SK-N-SH (cell line): Measurements from ENCODE around the gene FDXACB1. TPM values are rescaled to one million over a fixed set of nuclear protein-coding genes. Genes with fewer than 3 reads are reported as not detected.

ENCODE experiments used
- CTCF ChIA-PET: fragments of 300-600, 350-600 bp; formaldehyde crosslinking; extraction: SDS; loops from one replicate; lab custom pipeline; 2021; lab: Yijun Ruan, JAX
- POLR2A ChIA-PET: fragments of 350-600 bp; sonication (Branson Sonifier 250); formaldehyde crosslinking; extraction: SDS; loops from one replicate; lab custom pipeline; 2020; ENCODE audit warnings: antibody characterized with exemption, inconsistent platforms; lab: Yijun Ruan, JAX
- DNase-seq: peaks from one replicate; pipeline ENCODE4 v3.0.0; 2012
- H2AFZ ChIP-seq: fragments of 200-600 bp; sonication (generic); 2 replicates; pipeline ENCODE4 v1.8.1; 2016; ENCODE audit warnings: antibody characterized with exemption, mild to moderate bottlenecking, low read depth
- H3F3A ChIP-seq: fragments of 200-600 bp; sonication (generic); replicated peaks from 2 replicates; pipeline ENCODE3; 2016; ENCODE audit warnings: antibody characterized with exemption, mild to moderate bottlenecking; ENCODE audit not compliant: insufficient read depth
- H3K27ac ChIP-seq, 2 experiments: fragments of 200-500 bp in 1 of 2; fragments of 200-600 bp in 1 of 2; sonication (Bioruptor generic) in 1 of 2; sonication (generic), shearing (Covaris generic) in 1 of 2; 2 replicates each; pipeline versions ENCODE4 v1.5.1 to v1.6.1; 2014 to 2016; ENCODE audit warnings: low read depth in 2 of 2, inconsistent platforms in 1 of 2, low read length in 1 of 2, mild to moderate bottlenecking in 1 of 2, mixed read lengths in 1 of 2
- H3K27me3 ChIP-seq: fragments of 200-600 bp; sonication (generic), shearing (Covaris generic); 2 replicates; pipeline ENCODE4 v1.6.1; 2016; ENCODE audit warnings: mixed run types; ENCODE audit not compliant: insufficient read depth
- H3K36me3 ChIP-seq, 2 experiments: fragments of 200-500 bp in 1 of 2; fragments of 200-600 bp in 1 of 2; sonication (Bioruptor generic) in 1 of 2; sonication (generic) in 1 of 2; replicated peaks in 1 of 2; 2 replicates each; pipeline versions ENCODE3 to v1.5.1; 2014 to 2016; ENCODE audit warnings: low read length in 1 of 2, mild to moderate bottlenecking in 1 of 2; ENCODE audit not compliant: insufficient read depth in 2 of 2, control insufficient read depth in 1 of 2
- H3K4me1 ChIP-seq, 2 experiments: fragments of 200-500 bp in 1 of 2; fragments of 200-600 bp in 1 of 2; sonication (Bioruptor generic) in 1 of 2; sonication (generic), shearing (Covaris generic) in 1 of 2; 2 replicates each; pipeline versions ENCODE4 v1.5.1 to v1.6.1; 2014 to 2016; ENCODE audit warnings: low read depth in 1 of 2, low read length in 1 of 2, mixed run types in 1 of 2; ENCODE audit not compliant: insufficient read depth in 2 of 2, control insufficient read depth in 1 of 2
- H3K4me2 ChIP-seq: fragments of 200-600 bp; sonication (generic), shearing (Covaris generic); 2 replicates; pipeline ENCODE4 v1.6.1; 2017; ENCODE audit warnings: mixed run types
- H3K4me3 ChIP-seq, 2 experiments: fragments of 200-500 bp in 1 of 2; fragments of 200-600 bp in 1 of 2; sonication (Bioruptor generic) in 1 of 2; sonication (generic), shearing (Covaris generic) in 1 of 2; 2 replicates each; pipeline versions ENCODE4 v1.5.1 to v1.8.1; 2014 to 2016; ENCODE audit warnings: low read depth in 2 of 2, inconsistent platforms in 1 of 2, low read length in 1 of 2, mild to moderate bottlenecking in 1 of 2, mixed read lengths in 1 of 2, moderate library complexity in 1 of 2
- H3K79me2 ChIP-seq: fragments of 200-600 bp; sonication (generic); 2 replicates; pipeline ENCODE4 v1.8.1; 2017; ENCODE audit warnings: mild to moderate bottlenecking; ENCODE audit not compliant: insufficient read depth
- H3K9ac ChIP-seq: fragments of 200-600 bp; sonication (generic); 2 replicates; pipeline ENCODE4 v1.6.1; 2017; ENCODE audit warnings: mixed run types
- H3K9me2 ChIP-seq: fragments of 200-600 bp; sonication (generic); 2 replicates; pipeline ENCODE4 v1.6.1; 2017; ENCODE audit warnings: mixed run types
- H3K9me3 ChIP-seq: fragments of 200-600 bp; sonication (generic); 2 replicates; pipeline ENCODE4 v1.6.1; 2017; ENCODE audit warnings: mixed run types, mild to moderate bottlenecking, moderate library complexity
- H4K20me1 ChIP-seq: fragments of 200-600 bp; sonication (generic); 2 replicates; pipeline ENCODE4 v1.6.1; 2017; ENCODE audit warnings: mild to moderate bottlenecking, mixed run types; ENCODE audit not compliant: insufficient read depth
- CHD2 ChIP-seq: fragments of 150-350 bp; IDR thresholded peaks from 2 replicates; pipeline ENCODE4 v1.6.1; 2018; ENCODE audit warnings: low read length; ENCODE audit not compliant: partially characterized antibody
- ELF1 ChIP-seq: IDR thresholded peaks from 2 replicates; pipeline ENCODE4 v1.4.0; 2012
- EP300 ChIP-seq, 2 experiments: IDR thresholded peaks; 2 replicates each; pipeline versions ENCODE4 v1.4.0 to v1.6.1; 2012; ENCODE audit warnings: borderline replicate concordance in 1 of 2, low read depth in 1 of 2, low read length in 1 of 2
- FOXJ3 ChIP-seq: sonication (generic); formaldehyde crosslinking; IDR thresholded peaks from 2 replicates; pipeline ENCODE4 v1.5.1; 2020; ENCODE audit warnings: mild to moderate bottlenecking, missing genetic modification reagents
- FOXM1 ChIP-seq: IDR thresholded peaks from 2 replicates; pipeline ENCODE4 v1.4.0; 2012; ENCODE audit warnings: low read depth, mild to moderate bottlenecking
- GABPA ChIP-seq: IDR thresholded peaks from 2 replicates; pipeline ENCODE4 v1.4.0; 2012; ENCODE audit warnings: low read depth, mild to moderate bottlenecking
- GATA2 ChIP-seq: sonication (generic); formaldehyde crosslinking; IDR thresholded peaks from 2 replicates; pipeline ENCODE4 v1.5.0; 2020; ENCODE audit warnings: mild to moderate bottlenecking, missing genetic modification reagents
- JUND ChIP-seq: IDR thresholded peaks from 2 replicates; pipeline ENCODE4 v1.4.0; 2012
- MEF2A ChIP-seq: IDR thresholded peaks from 2 replicates; pipeline ENCODE4 v1.4.0; 2012; ENCODE audit warnings: low read depth, borderline replicate concordance
- MXI1 ChIP-seq: IDR thresholded peaks from 2 replicates; pipeline ENCODE4 v1.6.1; 2012; ENCODE audit warnings: mild to moderate bottlenecking, low read depth, low read length, improper control_type of control experiment
- NFIC ChIP-seq: IDR thresholded peaks from 2 replicates; pipeline ENCODE4 v1.4.0; 2012; ENCODE audit warnings: borderline replicate concordance
- POLR2AphosphoS5 ChIP-seq: IDR thresholded peaks from 2 replicates; pipeline ENCODE4 v1.6.1; 2012; ENCODE audit warnings: low read depth, low read length
- RCOR1 ChIP-seq: fragments of 150-350 bp; IDR thresholded peaks from 2 replicates; pipeline ENCODE4 v1.6.1; 2017; ENCODE audit warnings: antibody characterized with exemption, low read length
- SIN3A ChIP-seq: IDR thresholded peaks from 2 replicates; pipeline ENCODE4 v1.6.1; 2012; ENCODE audit warnings: low read depth, mild to moderate bottlenecking, low read length, moderate library complexity, borderline replicate concordance
- TEAD4 ChIP-seq: IDR thresholded peaks from 2 replicates; pipeline ENCODE4 v1.4.0; 2012; ENCODE audit warnings: mild to moderate bottlenecking, borderline replicate concordance; ENCODE audit not compliant: insufficient read depth
- YY1 ChIP-seq: IDR thresholded peaks from 2 replicates; pipeline ENCODE4 v1.4.0; 2012; ENCODE audit warnings: low read depth, mild to moderate bottlenecking
- WGBS: methylation state at CpG from one replicate; pipeline ENCODE4 v1.1.6; 2017; ENCODE audit warnings: low lambda C conversion rate; 5-methylcytosine and 5-hydroxymethylcytosine counted together
- polyA plus RNA-seq, 3 experiments: library from polyadenylated mRNA; depleted of rRNA; stranded (reverse); fragments of >200 nt; gene quantifications; 2 replicates each; pipeline ENCODE4 v1.2.3, GENCODE V29; 2012
- TF ChIP-seq, protein P1 (sequence below): fragments of 150-350 bp; IDR thresholded peaks from 2 replicates; pipeline ENCODE4 v1.6.1; 2016; ENCODE audit warnings: mild to moderate bottlenecking, low read depth, low read length
- TF ChIP-seq, protein P2 (sequence below): IDR thresholded peaks from 2 replicates; pipeline ENCODE4 v1.4.0; 2012; ENCODE audit warnings: low read depth
- TF ChIP-seq, protein P3 (sequence below): IDR thresholded peaks from 2 replicates; pipeline ENCODE4; 2012
- TF ChIP-seq, protein P4 (sequence below): fragments of 200-600 bp; sonication (generic); IDR thresholded peaks from 2 replicates; pipeline ENCODE4 v1.6.1; 2017; ENCODE audit warnings: antibody characterized with exemption, mild to moderate bottlenecking, moderate library complexity

FDXACB1 gene
- polyA plus RNA-seq, 1 of the 3 experiments (the other 2 are of a cell fraction), result 2.8 TPM

DNA sequence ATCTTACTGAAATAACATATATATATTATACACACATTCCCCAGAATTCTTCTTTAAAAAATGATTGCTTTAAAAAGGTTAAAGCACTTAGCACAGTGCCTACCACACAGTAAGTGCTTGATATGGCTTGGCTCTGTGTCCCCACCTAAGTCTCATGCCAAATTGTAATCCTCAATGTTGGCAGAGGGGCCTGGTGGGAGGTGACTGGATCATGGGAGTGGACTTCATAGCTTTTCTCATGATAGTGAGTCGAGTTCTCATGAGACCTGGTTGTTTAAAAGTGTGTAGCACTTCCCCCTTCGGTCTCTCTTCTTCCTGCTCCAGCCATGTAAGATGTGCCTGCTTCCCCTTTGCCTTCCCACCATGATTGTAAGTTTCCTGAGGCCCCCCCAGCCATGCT is 26.4 kb upstream of the FDXACB1 start:
- peaks cover 13% of the 10 kb centered on the region for H3F3A ChIP-seq
- DNase-seq, result no peak
- CTCF ChIA-PET, result no interaction called here
- POLR2A ChIA-PET, result no interaction called here
- H3K4me3 ChIP-seq, result no peak overlapping the region
- H3K4me1 ChIP-seq, result no peaks in the 10 kb centered on the region
- TF ChIP-seq, protein P1, sequence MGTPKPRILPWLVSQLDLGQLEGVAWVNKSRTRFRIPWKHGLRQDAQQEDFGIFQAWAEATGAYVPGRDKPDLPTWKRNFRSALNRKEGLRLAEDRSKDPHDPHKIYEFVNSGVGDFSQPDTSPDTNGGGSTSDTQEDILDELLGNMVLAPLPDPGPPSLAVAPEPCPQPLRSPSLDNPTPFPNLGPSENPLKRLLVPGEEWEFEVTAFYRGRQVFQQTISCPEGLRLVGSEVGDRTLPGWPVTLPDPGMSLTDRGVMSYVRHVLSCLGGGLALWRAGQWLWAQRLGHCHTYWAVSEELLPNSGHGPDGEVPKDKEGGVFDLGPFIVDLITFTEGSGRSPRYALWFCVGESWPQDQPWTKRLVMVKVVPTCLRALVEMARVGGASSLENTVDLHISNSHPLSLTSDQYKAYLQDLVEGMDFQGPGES, result no peak
- TF ChIP-seq RCOR1 (no peak), POLR2AphosphoS5 (no peak), ELF1 (no peak), JUND (no peak), NFIC (no peak), MEF2A (no peak), FOXJ3 (CRISPR knock-in tag) (no peak)
- TF ChIP-seq, protein P2, sequence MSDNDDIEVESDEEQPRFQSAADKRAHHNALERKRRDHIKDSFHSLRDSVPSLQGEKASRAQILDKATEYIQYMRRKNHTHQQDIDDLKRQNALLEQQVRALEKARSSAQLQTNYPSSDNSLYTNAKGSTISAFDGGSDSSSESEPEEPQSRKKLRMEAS, result no peak
- TF ChIP-seq, protein P3, sequence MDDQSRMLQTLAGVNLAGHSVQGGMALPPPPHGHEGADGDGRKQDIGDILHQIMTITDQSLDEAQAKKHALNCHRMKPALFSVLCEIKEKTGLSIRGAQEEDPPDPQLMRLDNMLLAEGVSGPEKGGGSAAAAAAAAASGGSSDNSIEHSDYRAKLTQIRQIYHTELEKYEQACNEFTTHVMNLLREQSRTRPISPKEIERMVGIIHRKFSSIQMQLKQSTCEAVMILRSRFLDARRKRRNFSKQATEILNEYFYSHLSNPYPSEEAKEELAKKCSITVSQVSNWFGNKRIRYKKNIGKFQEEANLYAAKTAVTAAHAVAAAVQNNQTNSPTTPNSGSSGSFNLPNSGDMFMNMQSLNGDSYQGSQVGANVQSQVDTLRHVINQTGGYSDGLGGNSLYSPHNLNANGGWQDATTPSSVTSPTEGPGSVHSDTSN, result no peak
- H3K9ac ChIP-seq, result 0 out of 2 replicates have a peak overlapping the region, but pooled peaks have one; percentile 25
- H3K36me3 ChIP-seq, result no peaks in the 10 kb centered on the region
- WGBS, result 46% methylated on average over 2 of the region's 2 CpGs
- H3K9me2 ChIP-seq, result no peaks in the 10 kb centered on the region
- no peak overlapping the region for H3K4me2 ChIP-seq
- no peaks in the 10 kb centered on the region for H4K20me1 ChIP-seq
- no peaks in the 10 kb centered on the region for H3K27me3 ChIP-seq
- H3K27ac ChIP-seq, result peak overlapping the region in 1 of 2 experiments; percentile 68; a peak in 2 of 4 replicates
- H2AFZ ChIP-seq, result no peak overlapping the region
- H3K79me2 ChIP-seq, result no peaks in the 10 kb centered on the region
- no peaks in the 10 kb centered on the region for H3K9me3 ChIP-seq

DNA sequence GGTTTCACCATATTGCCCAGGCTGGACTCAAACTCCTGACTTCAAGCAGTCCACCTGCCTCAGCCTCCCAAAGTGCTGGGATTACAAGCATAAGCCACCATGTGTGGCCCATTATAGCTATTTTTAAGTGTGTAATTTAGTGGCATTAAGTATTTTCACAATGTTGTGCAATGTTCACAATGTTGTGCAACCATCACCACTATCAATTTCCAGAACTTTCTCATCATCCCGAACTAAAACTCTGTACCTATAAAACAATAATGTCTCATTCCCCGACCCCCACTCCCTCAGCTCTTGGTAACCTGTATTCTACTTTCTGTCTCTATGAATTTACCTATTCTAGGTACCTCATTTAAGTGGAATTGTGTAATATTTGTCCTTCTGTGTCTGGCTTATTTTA is 7.9 kb upstream of the FDXACB1 start:
- no peaks in the 10 kb centered on the region for H3K9me3 ChIP-seq
- WGBS, result 64% methylated on average over 2 of the region's 2 CpGs
- ChIA-PET POLR2A (no interaction called here), CTCF (interaction anchor here (0.9 to 1.6 kb wide), 4 partner anchors 9 to 45 kb away, joined by 3 to 6 read pairs (median 4); partner anchors contain the start of gene CRYAB)
- H3K4me2 ChIP-seq, result no peak overlapping the region
- no peaks in the 10 kb centered on the region for H3K27me3 ChIP-seq
- peaks cover 0 to 3% of the 10 kb centered on the region in 2 experiments for H3K36me3 ChIP-seq
- no peak overlapping the region for H3K9ac ChIP-seq
- H3K79me2 ChIP-seq, result no peaks in the 10 kb centered on the region
- no peaks in the 10 kb centered on the region for H3K9me2 ChIP-seq
- no peak overlapping the region for H2AFZ ChIP-seq
- no peak for TF ChIP-seq MXI1
- TF ChIP-seq EP300 (IDR thresholded peaks at IDR 0.05; ENCODE audit: borderline replicate concordance in 1 of 2, low read depth in 1 of 2, low read length in 1 of 2), result no peak
- no peak for TF ChIP-seq GABPA
- TF ChIP-seq, protein P4, sequence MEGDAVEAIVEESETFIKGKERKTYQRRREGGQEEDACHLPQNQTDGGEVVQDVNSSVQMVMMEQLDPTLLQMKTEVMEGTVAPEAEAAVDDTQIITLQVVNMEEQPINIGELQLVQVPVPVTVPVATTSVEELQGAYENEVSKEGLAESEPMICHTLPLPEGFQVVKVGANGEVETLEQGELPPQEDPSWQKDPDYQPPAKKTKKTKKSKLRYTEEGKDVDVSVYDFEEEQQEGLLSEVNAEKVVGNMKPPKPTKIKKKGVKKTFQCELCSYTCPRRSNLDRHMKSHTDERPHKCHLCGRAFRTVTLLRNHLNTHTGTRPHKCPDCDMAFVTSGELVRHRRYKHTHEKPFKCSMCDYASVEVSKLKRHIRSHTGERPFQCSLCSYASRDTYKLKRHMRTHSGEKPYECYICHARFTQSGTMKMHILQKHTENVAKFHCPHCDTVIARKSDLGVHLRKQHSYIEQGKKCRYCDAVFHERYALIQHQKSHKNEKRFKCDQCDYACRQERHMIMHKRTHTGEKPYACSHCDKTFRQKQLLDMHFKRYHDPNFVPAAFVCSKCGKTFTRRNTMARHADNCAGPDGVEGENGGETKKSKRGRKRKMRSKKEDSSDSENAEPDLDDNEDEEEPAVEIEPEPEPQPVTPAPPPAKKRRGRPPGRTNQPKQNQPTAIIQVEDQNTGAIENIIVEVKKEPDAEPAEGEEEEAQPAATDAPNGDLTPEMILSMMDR, result no peak
- TF ChIP-seq FOXM1, result no peak
- no peak for TF ChIP-seq CHD2
- no peak for TF ChIP-seq ELF1
- no peak for TF ChIP-seq POLR2AphosphoS5
- TF ChIP-seq YY1, result no peak
- TF ChIP-seq SIN3A, result no peak
- TF ChIP-seq GATA2, result no peak
- TF ChIP-seq TEAD4, result no peak
- no peaks in the 10 kb centered on the region for H4K20me1 ChIP-seq
- no peak overlapping the region for H3K4me3 ChIP-seq
- no peaks in the 10 kb centered on the region for H3K4me1 ChIP-seq
- H3F3A ChIP-seq, result no peaks in the 10 kb centered on the region
- no peak for DNase-seq
- no peak overlapping the region for H3K27ac ChIP-seq
